ENCODE results near the gene DECR2. TPM values are rescaled to one million over a fixed set of nuclear protein-coding genes. Genes with fewer than 3 reads are reported as not detected.

DECR2 gene
- total RNA-seq, 2 donors from 2014 or later: 38.9 to 41.2 TPM

- DNase-seq: peak; percentile 94 to 95 (median 95)
- TF ChIP-seq POLR2A (IDR thresholded peaks at IDR 0.05) (peak in 2 of 3 donors; percentile 25 to 35), CTCF (IDR thresholded peaks at IDR 0.05) (no peak)
- intact Hi-C loops (cut with DNase I): no loop called here
- H3K4me3 ChIP-seq: peak within 1 kb of the TSS in 1 of 2 donors; percentile 37
- H3K27me3 ChIP-seq: no peaks in the 10 kb centered on the region
- peak; percentile 98 for ATAC-seq
- H3K9me3 ChIP-seq: no peaks in the 10 kb centered on the region
- H3K36me3 ChIP-seq (replicated peaks in 1 of 2; ENCODE audit: insufficient read depth in 1 of 2, low read depth in 2 of 2): peaks cover 18 to 20% of the 10 kb centered on the region in 2 donors
- H3K4me1 ChIP-seq: peaks cover 22% of the 10 kb centered on the region
- peak within 1 kb of the TSS in 3 of 4 donors; percentile 35 to 75 (median 66) for H3K27ac ChIP-seq
- 0 to 1% methylated on average over 14 to 23 of the region's 30 CpGs for whole genome bisulfite sequencing, 2 donors
These were observed 31.2 kb upstream of the DECR2 start, which contains the start of gene MRPL28 for GRCh38 chr16:370443-370842. Gene MRPL28, minus strand, starts transcription at chr16:370538. Its CDS starts 320 bp downstream, at chr16:370218.

- Histone ChIP-seq H3K4me3 (no peak overlapping the region), H3K36me3 (replicated peaks in 1 of 2; ENCODE audit: insufficient read depth in 1 of 2, low read depth in 2 of 2) (peaks cover 19 to 23% of the 10 kb centered on the region in 2 donors), H3K27me3 (no peaks in the 10 kb centered on the region), H3K4me1 (peaks cover 22% of the 10 kb centered on the region), H3K27ac (peak overlapping the region in 3 of 4 donors; percentile 35 to 75 (median 66)), H3K9me3 (no peaks in the 10 kb centered on the region)
- 37 to 55% methylated on average over 4 to 7 of the region's 10 CpGs for WGBS, 2 donors
- intact Hi-C loops (cut with DNase I): no loop called here
- TF ChIP-seq CTCF (IDR thresholded peaks at IDR 0.05) (no peak), POLR2A (IDR thresholded peaks at IDR 0.05) (no peak)
- ATAC-seq (no peak), DNase-seq (no peak)
These were observed 30.6 kb upstream of the DECR2 start for GRCh38 chr16:370979-371514.

GRCh38 chr16:371515-372301, 30.0 kb upstream of the DECR2 start:
- no peak for TF ChIP-seq POLR2A (IDR thresholded peaks at IDR 0.05)
- peak in 1 of 7 experiments; percentile 4 for TF ChIP-seq CTCF (IDR thresholded peaks at IDR 0.05)
- peak in 1 of 4 donors; percentile 33 for DNase-seq
- peaks cover 24 to 29% of the 10 kb centered on the region in 2 donors for H3K36me3 ChIP-seq (replicated peaks in 1 of 2; ENCODE audit: insufficient read depth in 1 of 2, low read depth in 2 of 2)

GRCh38 chr16:372302-372983, 29.2 kb upstream of the DECR2 start:
- no peaks in the 10 kb centered on the region for H3K9me3 ChIP-seq
- H3K27ac ChIP-seq: peak overlapping the region in 1 of 4 donors; percentile 13
- DNase-seq: no peak
- no peaks in the 10 kb centered on the region for H3K27me3 ChIP-seq
- 80 to 82% methylated on average over 7 to 19 of the region's 19 CpGs for WGBS, 2 donors
- no peak overlapping the region for H3K4me3 ChIP-seq
- peaks cover 22% of the 10 kb centered on the region for H3K4me1 ChIP-seq
- intact Hi-C loops (cut with DNase I): no loop called here
- H3K36me3 ChIP-seq (replicated peaks in 1 of 2; ENCODE audit: insufficient read depth in 1 of 2, low read depth in 2 of 2): peaks cover 30 to 34% of the 10 kb centered on the region in 2 donors
- TF ChIP-seq POLR2A (IDR thresholded peaks at IDR 0.05) (no peak), CTCF (IDR thresholded peaks at IDR 0.05) (no peak)
- no peak for ATAC-seq

More at GRCh38 chr16:371515-372301, 30.0 kb upstream of the DECR2 start:
- intact Hi-C loops (cut with DNase I): no loop called here
- no peaks in the 10 kb centered on the region for H3K27me3 ChIP-seq
- WGBS, 2 donors: 83 to 85% methylated on average over 27 to 31 of the region's 31 CpGs
- H3K9me3 ChIP-seq: no peaks in the 10 kb centered on the region
- H3K27ac ChIP-seq: peak overlapping the region in 1 of 4 donors; percentile 66
- H3K4me3 ChIP-seq: no peak overlapping the region
- no peak for ATAC-seq
- H3K4me1 ChIP-seq: peaks cover 22% of the 10 kb centered on the region
